Measurements from ENCODE around the gene DEPDC5.

Gene DEPDC5

GRCh38 chr22:31952094-31952401 is 198.2 kb downstream of the DEPDC5 start:
- Histone ChIP-seq H3K4me1 (ENCODE audit: control insufficient read depth, insufficient read depth, low read length) (peaks cover 51% of the 10 kb centered on the region), H3K4me3 (ENCODE audit: low read length) (peak overlapping the region; percentile 3), H3K27me3 (ENCODE audit: control insufficient read depth, insufficient read depth, low read length) (no peaks in the 10 kb centered on the region), H3K9me3 (ENCODE audit: control insufficient read depth, low read length) (no peaks in the 10 kb centered on the region), H3K36me3 (ENCODE audit: control insufficient read depth, insufficient read depth, low read length) (peaks cover 13% of the 10 kb centered on the region), H3K9ac (ENCODE audit: low read length) (peak overlapping the region; percentile 31)

DNA sequence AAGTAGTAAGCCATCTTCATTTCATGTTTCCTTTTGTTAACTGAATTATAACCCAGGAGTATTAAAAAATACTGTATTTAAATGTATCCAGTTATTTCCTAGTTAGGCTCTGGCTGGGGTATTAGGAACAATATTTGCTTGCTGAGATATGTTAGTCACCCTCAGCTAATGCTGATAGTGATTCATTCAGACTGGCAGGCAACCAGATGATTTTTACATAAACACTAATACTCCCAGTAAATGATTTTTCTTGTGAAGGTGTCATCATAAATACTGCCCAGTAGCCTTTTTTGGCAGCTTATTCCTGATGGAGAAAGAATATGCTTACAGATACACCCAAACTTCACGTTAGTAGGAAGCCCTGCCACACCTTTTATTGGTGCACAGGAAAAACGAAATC is 198.7 kb downstream of the DEPDC5 start:
- peaks cover 50% of the 10 kb centered on the region for H3K4me1 ChIP-seq (ENCODE audit: control insufficient read depth, insufficient read depth, low read length)
- no peaks in the 10 kb centered on the region for H3K9me3 ChIP-seq (ENCODE audit: control insufficient read depth, low read length)
- H3K27me3 ChIP-seq (ENCODE audit: control insufficient read depth, insufficient read depth, low read length) = no peaks in the 10 kb centered on the region
- peaks cover 13% of the 10 kb centered on the region for H3K36me3 ChIP-seq (ENCODE audit: control insufficient read depth, insufficient read depth, low read length)
- no peak overlapping the region for H3K9ac ChIP-seq (ENCODE audit: low read length)
- H3K4me3 ChIP-seq (ENCODE audit: low read length) = no peak overlapping the region

DNA sequence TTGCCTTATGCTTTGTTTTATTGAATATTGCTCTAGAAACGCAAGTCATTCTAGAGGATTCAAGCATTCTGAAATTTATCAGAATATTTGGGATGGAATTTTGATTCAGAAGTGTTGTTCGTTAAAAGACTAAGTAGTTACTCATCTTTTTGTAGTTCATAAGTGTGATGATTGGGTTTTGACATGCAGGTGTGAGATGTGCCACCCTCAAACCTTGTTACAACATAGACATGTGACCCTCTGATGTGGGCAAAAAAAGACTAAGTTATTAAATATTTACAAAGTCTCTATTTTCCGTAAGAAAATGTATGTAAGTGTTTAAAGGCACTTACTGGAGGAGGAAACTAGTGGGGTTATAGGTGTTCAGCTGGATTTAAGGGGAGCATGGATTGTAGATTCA is 199.4 kb downstream of the DEPDC5 start:
- Histone ChIP-seq H3K36me3 (ENCODE audit: control insufficient read depth, insufficient read depth, low read length) (peaks cover 13% of the 10 kb centered on the region), H3K9me3 (ENCODE audit: control insufficient read depth, low read length) (no peaks in the 10 kb centered on the region), H3K27me3 (ENCODE audit: control insufficient read depth, insufficient read depth, low read length) (no peaks in the 10 kb centered on the region), H3K4me1 (ENCODE audit: control insufficient read depth, insufficient read depth, low read length) (peaks cover 50% of the 10 kb centered on the region), H3K9ac (ENCODE audit: low read length) (no peak overlapping the region), H3K4me3 (ENCODE audit: low read length) (no peak overlapping the region)

DNA sequence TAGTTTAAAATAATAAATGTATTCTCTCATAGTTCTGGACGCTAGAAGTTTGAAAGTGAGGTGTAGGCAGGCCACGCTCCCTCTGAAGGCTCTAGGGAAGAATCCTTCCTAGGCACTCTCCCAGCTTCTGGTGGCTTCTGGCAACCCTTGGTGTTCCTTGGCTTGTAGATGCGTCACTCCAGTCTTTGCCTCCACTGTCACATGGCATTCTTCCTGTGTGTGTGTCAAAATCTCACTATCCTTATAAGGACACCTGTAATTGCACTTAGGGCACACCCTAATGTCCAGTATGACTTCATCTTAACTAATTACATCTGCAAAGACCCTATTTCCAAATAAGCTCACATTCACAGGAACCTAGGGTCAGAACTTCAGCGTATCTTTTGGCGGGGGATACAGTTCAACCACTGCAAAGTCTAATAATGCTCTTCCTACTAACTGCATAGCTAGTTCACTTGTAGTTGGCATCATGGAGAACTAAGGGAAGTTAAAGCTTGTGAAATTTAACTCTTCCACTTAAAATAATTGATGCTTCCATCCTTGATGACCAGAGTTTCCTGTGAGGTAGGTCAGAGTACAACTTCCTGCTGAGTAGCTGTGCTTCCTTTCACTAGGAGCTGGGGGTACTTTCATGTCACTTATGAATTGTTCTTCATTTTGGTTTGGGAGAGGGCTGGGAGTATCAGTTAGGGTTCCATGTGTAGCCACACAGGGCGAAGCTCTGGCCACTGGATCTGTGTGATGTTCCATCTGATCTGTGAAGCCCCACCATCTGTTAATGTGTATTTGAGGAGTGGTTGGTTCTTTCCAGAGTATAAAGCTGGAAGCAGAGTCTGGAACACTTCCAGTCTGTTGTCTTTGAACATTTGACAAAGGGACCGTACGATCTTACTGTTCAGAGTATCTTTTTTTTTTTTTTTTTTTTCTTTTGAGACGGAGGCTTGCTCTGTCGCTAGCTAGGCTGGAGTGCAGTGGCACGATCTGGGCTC is 201.0 kb downstream of the DEPDC5 start:
- H3K9ac ChIP-seq (ENCODE audit: low read length) = no peak overlapping the region
- H3K36me3 ChIP-seq (ENCODE audit: control insufficient read depth, insufficient read depth, low read length) = peaks cover 13% of the 10 kb centered on the region
- H3K27me3 ChIP-seq (ENCODE audit: control insufficient read depth, insufficient read depth, low read length) = no peaks in the 10 kb centered on the region

DNA sequence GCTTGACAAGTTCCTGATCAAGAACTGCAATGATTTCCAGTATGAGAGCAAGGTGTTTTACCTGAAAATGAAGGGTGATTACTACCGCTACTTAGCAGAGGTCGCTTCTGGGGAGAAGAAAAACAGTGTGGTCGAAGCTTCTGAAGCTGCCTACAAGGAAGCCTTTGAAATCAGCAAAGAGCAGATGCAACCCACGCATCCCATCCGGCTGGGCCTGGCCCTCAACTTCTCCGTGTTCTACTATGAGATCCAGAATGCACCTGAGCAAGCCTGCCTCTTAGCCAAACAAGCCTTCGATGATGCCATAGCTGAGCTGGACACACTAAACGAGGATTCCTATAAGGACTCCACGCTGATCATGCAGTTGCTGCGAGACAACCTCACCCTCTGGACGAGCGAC is 202.5 kb downstream of the DEPDC5 start:
- no peak overlapping the region for H3K9ac ChIP-seq (ENCODE audit: low read length)
- peaks cover 36% of the 10 kb centered on the region for H3K4me1 ChIP-seq (ENCODE audit: control insufficient read depth, insufficient read depth, low read length)
- H3K9me3 ChIP-seq (ENCODE audit: control insufficient read depth, low read length) = no peaks in the 10 kb centered on the region
- H3K36me3 ChIP-seq (ENCODE audit: control insufficient read depth, insufficient read depth, low read length) = peaks cover 8% of the 10 kb centered on the region
- H3K4me3 ChIP-seq (ENCODE audit: low read length) = no peak overlapping the region
- no peaks in the 10 kb centered on the region for H3K27me3 ChIP-seq (ENCODE audit: control insufficient read depth, insufficient read depth, low read length)

More for the DNA sequence above, 201.0 kb downstream of the DEPDC5 start:
- peaks cover 50% of the 10 kb centered on the region for H3K4me1 ChIP-seq (ENCODE audit: control insufficient read depth, insufficient read depth, low read length)
- H3K9me3 ChIP-seq (ENCODE audit: control insufficient read depth, low read length) = no peaks in the 10 kb centered on the region
- no peak overlapping the region for H3K4me3 ChIP-seq (ENCODE audit: low read length)
